22Rv1 (cell line): ENCODE data around the gene ABHD16A.

Source experiments
- CTCF ChIP-seq: fragments of 450-650 bp; IDR thresholded peaks from 2 replicates; pipeline ENCODE4 v1.5.1; 2017; ENCODE audit warnings: mild to moderate bottlenecking
- ZFX ChIP-seq: fragments of 450-650 bp; IDR thresholded peaks from 2 replicates; pipeline ENCODE4 v1.6.1; 2017; ENCODE audit warnings: antibody characterized with exemption, borderline replicate concordance

GRCh38 chr6:31657406-31658157, 45.5 kb downstream of the ABHD16A start:
- no peak for TF ChIP-seq CTCF
- TF ChIP-seq ZFX = no peak
